Omental fat pad (tissue), 4 donors: ENCODE results near the gene MED14. TPM values are rescaled to one million over a fixed set of nuclear protein-coding genes. Genes with fewer than 3 reads are reported as not detected.

Experiments
- ATAC-seq: fragments of 150-250 bp; one replicate; pipeline ENCODE4 v1.9.1; 2016; ENCODE audit warnings: mild to moderate bottlenecking, moderate library complexity; ENCODE audit not compliant: low FRiP score
- DNase-seq: peaks from one replicate; pipeline ENCODE4 v3.0.0-alpha.2; 2019; ENCODE audit warnings: low spot score
- total RNA-seq, 4 donors: library from RNA; depleted of rRNA; stranded (reverse); fragments of >200 nt; gene quantifications; one replicate each; pipeline ENCODE4 v1.1.0, GENCODE V29; 2016
- TF ChIP-seq, protein P1 (sequence below), 3 donors: fragments of 450-650 bp; IDR thresholded peaks; one replicate each; pipeline ENCODE4 v1.5.1; 2016 to 2017; ENCODE audit warnings: antibody characterized with exemption in 3 of 3, mild to moderate bottlenecking in 3 of 3, moderate library complexity in 2 of 3

Gene MED14
- total RNA-seq, 4 donors from 2014 or later, result 26.5 to 36.9 (median 32.4) TPM

DNA sequence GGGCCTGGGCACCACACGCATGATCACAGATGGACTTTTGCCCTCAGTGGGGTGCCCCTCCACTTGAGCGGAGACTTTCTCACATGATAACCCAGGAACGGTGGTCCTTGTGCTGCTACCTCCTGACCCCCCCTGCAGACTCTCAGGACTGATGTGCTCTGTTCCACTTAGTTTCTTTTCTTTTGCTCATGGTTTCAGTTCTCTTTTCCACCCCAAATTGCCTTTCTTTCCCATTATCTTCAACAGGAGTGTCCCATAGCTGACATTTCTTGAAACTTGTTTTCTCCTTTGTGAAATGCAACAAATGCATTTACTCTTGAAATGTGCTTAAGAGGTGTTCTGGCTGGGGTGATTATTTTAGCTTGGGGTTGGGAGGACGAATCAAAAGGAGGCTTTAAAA lies 103.1 kb downstream of the MED14 start:
- DNase-seq (no peak), ATAC-seq (no peak)
- TF ChIP-seq, protein P1, sequence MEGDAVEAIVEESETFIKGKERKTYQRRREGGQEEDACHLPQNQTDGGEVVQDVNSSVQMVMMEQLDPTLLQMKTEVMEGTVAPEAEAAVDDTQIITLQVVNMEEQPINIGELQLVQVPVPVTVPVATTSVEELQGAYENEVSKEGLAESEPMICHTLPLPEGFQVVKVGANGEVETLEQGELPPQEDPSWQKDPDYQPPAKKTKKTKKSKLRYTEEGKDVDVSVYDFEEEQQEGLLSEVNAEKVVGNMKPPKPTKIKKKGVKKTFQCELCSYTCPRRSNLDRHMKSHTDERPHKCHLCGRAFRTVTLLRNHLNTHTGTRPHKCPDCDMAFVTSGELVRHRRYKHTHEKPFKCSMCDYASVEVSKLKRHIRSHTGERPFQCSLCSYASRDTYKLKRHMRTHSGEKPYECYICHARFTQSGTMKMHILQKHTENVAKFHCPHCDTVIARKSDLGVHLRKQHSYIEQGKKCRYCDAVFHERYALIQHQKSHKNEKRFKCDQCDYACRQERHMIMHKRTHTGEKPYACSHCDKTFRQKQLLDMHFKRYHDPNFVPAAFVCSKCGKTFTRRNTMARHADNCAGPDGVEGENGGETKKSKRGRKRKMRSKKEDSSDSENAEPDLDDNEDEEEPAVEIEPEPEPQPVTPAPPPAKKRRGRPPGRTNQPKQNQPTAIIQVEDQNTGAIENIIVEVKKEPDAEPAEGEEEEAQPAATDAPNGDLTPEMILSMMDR (IDR thresholded peaks at IDR 0.05), result no peak

DNA sequence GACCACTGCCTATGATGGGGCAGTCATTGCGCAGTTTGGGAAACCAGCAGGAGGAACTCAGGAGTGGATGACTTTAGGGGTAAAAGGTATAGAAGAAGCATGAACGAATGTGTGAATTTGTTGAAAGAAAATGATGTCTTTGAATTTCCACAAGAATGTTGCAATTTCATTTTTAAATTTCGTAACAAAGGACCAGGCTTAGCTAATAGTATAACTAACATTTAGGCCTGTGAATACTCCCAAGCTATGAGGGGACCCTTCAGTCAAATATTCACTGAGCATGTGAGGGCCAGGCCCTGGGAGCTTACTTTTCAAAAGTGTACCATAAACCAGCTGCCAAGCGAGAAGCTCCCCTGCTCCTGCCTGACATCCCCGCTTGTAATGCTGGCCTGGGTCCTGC lies 106.8 kb downstream of the MED14 start:
- TF ChIP-seq, protein P1 (IDR thresholded peaks at IDR 0.05), result no peak
- ATAC-seq, result no peak
- no peak for DNase-seq

DNA sequence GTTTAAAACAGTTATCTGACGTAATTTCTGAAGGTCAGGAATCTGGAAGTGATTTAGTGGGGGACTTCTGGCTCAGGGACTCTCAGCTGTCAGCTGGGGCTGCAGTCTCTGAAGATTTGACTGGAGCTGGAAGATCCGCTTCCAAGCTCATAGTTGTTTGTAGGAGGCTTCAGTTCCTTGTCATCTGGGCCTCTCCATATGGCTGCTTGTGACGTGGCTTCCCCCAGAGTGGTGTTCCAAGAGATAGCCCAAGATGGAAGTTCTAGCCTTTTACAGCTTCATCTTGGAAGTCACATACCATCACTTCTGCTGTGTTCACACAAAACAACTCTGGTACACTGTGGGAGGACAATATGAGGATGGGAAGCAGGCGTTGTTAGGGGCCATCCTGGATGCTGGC lies 110.0 kb downstream of the MED14 start:
- DNase-seq (no peak), ATAC-seq (no peak)
- TF ChIP-seq, protein P1 (IDR thresholded peaks at IDR 0.05), result no peak

DNA sequence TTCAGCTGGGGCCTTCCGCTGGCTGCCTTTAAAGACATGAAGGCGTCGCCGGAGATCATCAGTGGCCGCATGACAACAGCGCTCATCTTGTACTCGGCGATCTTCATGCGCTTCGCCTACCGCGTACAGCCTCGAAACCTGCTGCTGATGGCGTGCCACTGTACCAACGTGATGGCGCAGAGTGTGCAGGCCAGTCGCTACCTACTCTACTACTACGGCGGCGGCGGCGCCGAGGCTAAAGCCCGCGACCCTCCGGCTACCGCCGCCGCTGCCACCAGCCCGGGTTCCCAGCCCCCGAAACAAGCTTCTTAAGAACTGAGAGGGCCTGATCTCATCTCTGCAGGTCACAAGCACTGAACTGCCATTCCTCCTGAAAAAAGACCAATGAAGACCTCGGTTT lies 111.7 kb downstream of the MED14 start:
- no peak for ATAC-seq

DNA sequence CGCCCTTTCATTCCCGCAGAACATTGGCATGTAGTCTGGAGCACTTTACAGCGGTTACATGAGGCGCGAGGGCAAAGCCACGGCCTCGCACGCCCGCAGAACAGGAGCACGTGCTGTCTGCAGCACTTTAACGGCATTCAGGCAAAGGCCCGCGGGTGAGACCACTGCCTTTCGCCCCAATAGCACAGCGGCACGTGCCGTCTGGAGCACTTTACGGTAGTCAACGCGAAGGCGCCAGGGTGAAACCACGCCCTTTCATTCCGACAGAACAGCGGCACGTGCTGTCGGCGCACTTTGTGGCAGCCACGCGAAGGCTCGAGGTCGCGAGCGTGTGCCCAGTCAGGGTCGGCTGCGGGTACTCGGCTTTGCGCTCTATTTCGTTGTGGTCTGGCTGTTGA lies 112.2 kb downstream of the MED14 start, which contains the start of gene MPC1L:
Gene MPC1L (plus strand): TSS at position 290 of the 398 bp plus-strand sequence. CDS start 138 bp downstream, outside the sequence.
- ATAC-seq, result no peak
- TF ChIP-seq, protein P1 (IDR thresholded peaks at IDR 0.05), result no peak
- DNase-seq, result no peak

More for the DNA sequence above, 111.7 kb downstream of the MED14 start:
- no peak for DNase-seq
- TF ChIP-seq, protein P1 (IDR thresholded peaks at IDR 0.05), result no peak

DNA sequence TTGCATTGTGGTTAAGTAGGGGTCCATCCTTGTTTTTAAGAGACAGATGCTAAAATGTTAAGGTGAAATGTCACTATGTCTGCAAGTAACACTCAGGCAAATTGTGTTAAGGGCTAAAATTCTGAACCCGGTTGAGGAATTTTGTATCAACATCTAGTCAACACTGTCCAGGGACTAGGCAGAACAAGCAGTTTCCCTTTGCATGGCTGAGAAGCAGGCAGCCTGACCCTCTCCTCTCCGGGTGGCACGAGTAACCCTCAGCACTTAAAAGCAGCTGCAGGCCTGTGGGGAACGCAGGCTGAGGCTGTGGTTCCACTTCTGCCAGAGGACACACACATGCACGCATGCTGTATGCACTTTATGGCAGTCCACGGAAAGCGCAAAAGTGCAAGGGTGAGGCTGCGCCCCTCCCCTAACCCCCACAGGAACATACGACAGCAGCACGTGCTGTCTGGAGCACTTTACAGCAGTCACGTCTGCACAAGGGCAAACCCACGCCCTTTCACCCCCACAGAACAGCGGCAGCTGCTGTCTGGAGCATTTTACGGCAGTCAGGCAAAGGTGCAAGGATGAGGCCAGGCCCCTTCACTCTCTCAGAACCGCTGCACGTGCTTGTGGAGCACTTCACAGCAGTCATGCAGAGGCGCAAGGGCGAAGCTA lies 112.7 kb downstream of the MED14 start:
- TF ChIP-seq, protein P1 (IDR thresholded peaks at IDR 0.05), result no peak
- no peak for DNase-seq
- no peak for ATAC-seq

DNA sequence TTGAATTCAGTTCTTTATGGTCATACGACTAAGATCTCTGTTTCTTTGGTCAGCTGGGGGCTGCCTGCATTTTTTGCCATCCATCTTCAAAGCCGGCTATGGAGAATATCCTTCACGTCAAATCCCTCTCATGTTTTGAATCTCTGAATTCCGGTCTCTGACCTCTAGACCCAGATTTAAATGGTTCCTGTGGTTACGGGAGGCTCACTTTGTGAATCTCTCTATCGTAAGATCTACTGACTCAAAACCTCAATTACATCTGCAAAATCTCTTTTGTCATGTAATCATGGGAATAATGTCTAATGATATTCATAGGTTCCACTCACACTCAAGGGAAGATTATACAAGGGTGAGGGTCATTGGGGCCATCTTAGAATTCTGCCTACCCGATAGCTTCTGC lies 117.8 kb downstream of the MED14 start:
- ATAC-seq, result no peak
- DNase-seq, result no peak
- TF ChIP-seq, protein P1 (IDR thresholded peaks at IDR 0.05), result no peak
